IMR-90 (cell line): ENCODE results near the gene RABGEF1. TPM values are rescaled to one million over a fixed set of nuclear protein-coding genes. Genes with fewer than 3 reads are reported as not detected.

Experiments
- ATAC-seq: fragments of 200-7000 bp; cut with Tn5 transposase; 2 replicates; pipeline ENCODE4 v1.9.1; 2020; ENCODE audit warnings: low read depth, mild to moderate bottlenecking, moderate library complexity
- BruUV-seq: library from RNA; stranded (reverse); fragments of 400-500 nt; replicated peaks from 2 replicates; lab custom pipeline; 2021; lab: Mats Ljungman, UMichigan
- CTCF ChIA-PET: fragments of 300-600 bp; formaldehyde crosslinking; extraction: SDS; loops from one replicate; lab custom pipeline; 2021; ENCODE audit warnings: antibody characterized with exemption; lab: Yijun Ruan, JAX
- POLR2A ChIA-PET: fragments of 300-600 bp; sonication (Branson Sonifier 250); formaldehyde crosslinking; loops from one replicate; lab custom pipeline; 2022; ENCODE audit warnings: antibody characterized with exemption; ENCODE audit not compliant: unreplicated experiment; lab: Charles Lee
- DNase-seq: peaks from one replicate; pipeline ENCODE4 v3.0.0; 2013
- H2AFZ ChIP-seq: replicated peaks from 2 replicates; pipeline ENCODE3; 2013; ENCODE audit warnings: low read length, mild to moderate bottlenecking; ENCODE audit not compliant: poor library complexity
- H2AK5ac ChIP-seq: 2 replicates; pipeline ENCODE4 v1.6.1; 2013; ENCODE audit warnings: low read depth, low read length, inconsistent platforms
- H2AK9ac ChIP-seq: replicated peaks from 2 replicates; pipeline ENCODE3; 2013; ENCODE audit warnings: mild to moderate bottlenecking, low read depth, low read length, moderate library complexity; ENCODE audit not compliant: poor library complexity
- H2BK120ac ChIP-seq: 2 replicates; pipeline ENCODE4 v1.6.1; 2013; ENCODE audit warnings: low read depth, low read length, inconsistent platforms
- H2BK15ac ChIP-seq: 3 replicates; pipeline ENCODE4 v1.6.1; 2013; ENCODE audit warnings: low read depth, low read length, inconsistent platforms
- H2BK20ac ChIP-seq: 2 replicates; pipeline ENCODE4 v1.6.1; 2013; ENCODE audit warnings: low read depth, mild to moderate bottlenecking, inconsistent platforms, low read length, moderate library complexity
- H2BK5ac ChIP-seq: 2 replicates; pipeline ENCODE4 v1.6.1; 2013; ENCODE audit warnings: mild to moderate bottlenecking, low read depth, low read length, inconsistent platforms; ENCODE audit not compliant: poor library complexity, severe bottlenecking
- H3K14ac ChIP-seq: replicated peaks from 2 replicates; pipeline ENCODE4 v1.6.1; 2013; ENCODE audit warnings: low read depth, low read length, inconsistent platforms
- H3K18ac ChIP-seq: 2 replicates; pipeline ENCODE4 v1.6.1; 2013; ENCODE audit warnings: low read depth, low read length, control low read depth
- H3K23ac ChIP-seq: 2 replicates; pipeline ENCODE4 v1.6.1; 2013; ENCODE audit warnings: low read depth, low read length, inconsistent platforms
- H3K27ac ChIP-seq: 2 replicates; pipeline ENCODE4 v1.5.1; 2013; ENCODE audit warnings: mild to moderate bottlenecking, control low read depth, low read length; ENCODE audit not compliant: insufficient read depth
- H3K27me3 ChIP-seq: 2 replicates; pipeline ENCODE4 v1.6.1; 2013; ENCODE audit warnings: low read length; ENCODE audit not compliant: control insufficient read depth, insufficient read depth
- H3K36me3 ChIP-seq: 2 replicates; pipeline ENCODE4 v1.6.1; 2013; ENCODE audit warnings: low read length, mixed read lengths; ENCODE audit not compliant: control insufficient read depth, insufficient read depth
- H3K4ac ChIP-seq: 2 replicates; pipeline ENCODE4 v1.6.1; 2013; ENCODE audit warnings: low read depth, low read length, inconsistent platforms
- H3K4me1 ChIP-seq: 2 replicates; pipeline ENCODE4 v1.6.1; 2013; ENCODE audit warnings: low read length, mixed read lengths; ENCODE audit not compliant: control insufficient read depth, insufficient read depth
- H3K4me2 ChIP-seq: 2 replicates; pipeline ENCODE4 v1.6.1; 2013; ENCODE audit warnings: low read depth, mild to moderate bottlenecking, control low read depth, low read length, moderate library complexity
- H3K4me3 ChIP-seq: 2 replicates; pipeline ENCODE4 v1.5.1; 2013; ENCODE audit warnings: low read depth, mild to moderate bottlenecking, control low read depth, low read length, moderate library complexity; ENCODE audit not compliant: insufficient read depth
- H3K56ac ChIP-seq: 2 replicates; pipeline ENCODE4 v1.6.1; 2013; ENCODE audit warnings: low read length, inconsistent platforms; ENCODE audit not compliant: insufficient read depth; ENCODE audit errors: extremely low read depth
- H3K79me1 ChIP-seq, 2 experiments: 2 replicates each; pipeline ENCODE4 v1.6.1; 2013; ENCODE audit warnings: low read length in 2 of 2, inconsistent platforms in 1 of 2, low read depth in 1 of 2
- H3K9ac ChIP-seq: 2 replicates; pipeline ENCODE4 v1.6.1; 2013; ENCODE audit warnings: low read depth, low read length, control low read depth
- H3K9me1 ChIP-seq: 2 replicates; pipeline ENCODE4 v1.6.1; 2013; ENCODE audit warnings: low read length, inconsistent platforms; ENCODE audit not compliant: insufficient read depth
- H3K9me3 ChIP-seq: 2 replicates; pipeline ENCODE4 v1.6.1; 2013; ENCODE audit warnings: low read length; ENCODE audit not compliant: control insufficient read depth, insufficient read depth
- H4K20me1 ChIP-seq: 2 replicates; pipeline ENCODE4 v1.6.1; 2013; ENCODE audit warnings: low read length, inconsistent platforms; ENCODE audit not compliant: insufficient read depth
- H4K5ac ChIP-seq: 2 replicates; pipeline ENCODE4 v1.6.1; 2013; ENCODE audit warnings: mild to moderate bottlenecking, low read depth, low read length, control low read depth
- H4K8ac ChIP-seq, 2 experiments: 2 replicates each; pipeline ENCODE4 v1.6.1; 2013; ENCODE audit warnings: low read depth in 2 of 2, low read length in 2 of 2, control low read depth in 1 of 2, inconsistent platforms in 1 of 2
- H4K91ac ChIP-seq: 2 replicates; pipeline ENCODE4 v1.6.1; 2013; ENCODE audit warnings: low read depth, low read length, inconsistent platforms; ENCODE audit not compliant: insufficient read depth
- BHLHE40 ChIP-seq: fragments of 150-350 bp; IDR thresholded peaks from 2 replicates; pipeline ENCODE4 v1.6.1; 2016; ENCODE audit warnings: mild to moderate bottlenecking, low read depth, low read length
- CEBPB ChIP-seq: IDR thresholded peaks from 2 replicates; pipeline ENCODE4 v1.6.1; 2012; ENCODE audit warnings: low read depth, low read length, improper control_type of control experiment
- CHD1 ChIP-seq: IDR thresholded peaks from 2 replicates; pipeline ENCODE4 v1.6.1; 2012; ENCODE audit warnings: low read depth, low read length, improper control_type of control experiment
- CTCF ChIP-seq: conservative IDR thresholded peaks from 2 replicates; pipeline ENCODE4 v1.5.1; 2012; ENCODE audit warnings: mild to moderate bottlenecking, low read depth, low read length, improper control_type of control experiment
- ELK1 ChIP-seq: fragments of 150-350 bp; IDR thresholded peaks from 2 replicates; pipeline ENCODE4 v1.6.1; 2016; ENCODE audit warnings: low read depth, mild to moderate bottlenecking, low read length, moderate library complexity, borderline replicate concordance
- FOS ChIP-seq: fragments of 150-350 bp; IDR thresholded peaks from 2 replicates; pipeline ENCODE4 v1.6.1; 2016; ENCODE audit warnings: low read depth, low read length
- MAFK ChIP-seq: IDR thresholded peaks from 2 replicates; pipeline ENCODE4 v1.6.1; 2012; ENCODE audit warnings: low read depth, low read length, improper control_type of control experiment
- MAZ ChIP-seq: IDR thresholded peaks from 2 replicates; pipeline ENCODE4 v1.6.1; 2012; ENCODE audit warnings: low read depth, mild to moderate bottlenecking, low read length, improper control_type of control experiment, moderate library complexity, borderline replicate concordance
- MXI1 ChIP-seq: IDR thresholded peaks from 2 replicates; pipeline ENCODE4 v1.6.1; 2012; ENCODE audit warnings: low read depth, mild to moderate bottlenecking, low read length, moderate library complexity, borderline replicate concordance
- NFE2L2 ChIP-seq: fragments of 150-350 bp; IDR thresholded peaks from 2 replicates; pipeline ENCODE4 v1.6.1; 2016; ENCODE audit warnings: low read depth, mild to moderate bottlenecking, low read length
- POLR2A ChIP-seq: IDR thresholded peaks from 2 replicates; pipeline ENCODE4 v1.6.1; 2012; ENCODE audit warnings: mild to moderate bottlenecking, low read depth, low read length
- RAD21 ChIP-seq: IDR thresholded peaks from 2 replicates; pipeline ENCODE4 v1.6.1; 2012; ENCODE audit warnings: low read length, improper control_type of control experiment
- RCOR1 ChIP-seq: IDR thresholded peaks from 2 replicates; pipeline ENCODE4 v1.6.1; 2012; ENCODE audit warnings: mild to moderate bottlenecking, low read length, improper control_type of control experiment; ENCODE audit not compliant: insufficient replicate concordance
- RFX5 ChIP-seq: IDR thresholded peaks from 2 replicates; pipeline ENCODE4 v1.8.0; 2012; ENCODE audit warnings: low read depth, mild to moderate bottlenecking, low read length, moderate library complexity
- SMC3 ChIP-seq: fragments of 150-350 bp; IDR thresholded peaks from 2 replicates; pipeline ENCODE4 v1.6.1; 2016; ENCODE audit warnings: low read depth, mild to moderate bottlenecking, antibody characterized with exemption, low read length, moderate library complexity
- USF2 ChIP-seq: fragments of 150-350 bp; IDR thresholded peaks from 2 replicates; pipeline ENCODE4 v1.6.1; 2017; ENCODE audit warnings: mild to moderate bottlenecking, antibody characterized with exemption, low read length, low read depth
- WGBS, 2 experiments: methylation state at CpG; one replicate each; pipeline versions ENCODE4 v1.1.5 to v1.1.7; 2013; ENCODE audit warnings: missing lambda C conversion rate in 2 of 2; ENCODE audit not compliant: insufficient read length in 1 of 2; ENCODE audit errors: extremely low coverage in 2 of 2; 5-methylcytosine and 5-hydroxymethylcytosine counted together
- dilution Hi-C: fragments of 300-500 bp; cut with HindIII; formaldehyde crosslinking; loops from one replicate; pipeline ENCODE4 v1.14.3; 2018; ENCODE audit warnings: low sequenced_read_pairs; ENCODE audit not compliant: unreplicated experiment
- in situ Hi-C: fragments of 300-500 bp; cut with MboI; formaldehyde crosslinking; loops from 3 replicates; pipeline ENCODE4 v1.14.3; 2019; ENCODE audit warnings: low sequenced_read_pairs, inconsistent platforms, mixed read lengths
- intact Hi-C: fragments of 100-400 bp; cut with micrococcal nuclease; formaldehyde crosslinking; loops from 2 replicates; pipeline ENCODE4 v1.10.0; 2022
- polyA plus RNA-seq, 3 experiments: library from polyadenylated mRNA; depleted of rRNA; stranded (reverse); fragments of >200 nt; gene quantifications; 2 replicates each; pipeline ENCODE4 v1.2.3, GENCODE V29; 2012; ENCODE audit warnings: low replicate concordance in 1 of 3
- total RNA-seq: library from RNA; depleted of rRNA; stranded (reverse); fragments of >200 nt; gene quantifications from 2 replicates; pipeline ENCODE4 v1.2.3, GENCODE V29; 2012

The RABGEF1 gene
- total and polyA plus RNA-seq, 2 of the 4 experiments (the other 2 are of a cell fraction) = 34.9 to 56.6 TPM

- Histone ChIP-seq H3K9ac (no peak overlapping the region), H2AFZ (no peak overlapping the region), H3K23ac (no peak overlapping the region), H3K27me3 (no peaks in the 10 kb centered on the region), H3K9me3 (peaks cover 5% of the 10 kb centered on the region), H2BK20ac (no peak overlapping the region), H3K27ac (no peak overlapping the region), H2BK120ac (no peak overlapping the region), H3K9me1 (peaks cover 18% of the 10 kb centered on the region), H3K56ac (no peak overlapping the region), H4K8ac (no peak overlapping the region), H3K79me1 (peaks cover 6 to 17% of the 10 kb centered on the region in 2 experiments), H3K4me1 (no peaks in the 10 kb centered on the region), H3K36me3 (peaks cover 15% of the 10 kb centered on the region), H3K18ac (no peak overlapping the region), H4K20me1 (peaks cover 5% of the 10 kb centered on the region; the same call in 1 of the 2 replicates), H3K14ac (no peak overlapping the region), H2BK5ac (no peak overlapping the region), H3K4ac (no peak overlapping the region), H3K4me2 (no peak overlapping the region), H2AK9ac (no peak overlapping the region), H4K5ac (no peak overlapping the region), H2AK5ac (no peak overlapping the region), H4K91ac (no peak overlapping the region), H3K4me3 (no peak overlapping the region), H2BK15ac (no peak overlapping the region)
- no TSS peak for BruUV-seq
- TF ChIP-seq ELK1 (no peak), RAD21 (no peak), NFE2L2 (no peak), SMC3 (no peak), BHLHE40 (no peak), CHD1 (no peak), RFX5 (no peak), FOS (no peak), MXI1 (no peak), MAFK (no peak), MAZ (no peak), USF2 (no peak), CTCF (no peak), CEBPB (no peak), POLR2A (no peak), RCOR1 (no peak)
- ATAC-seq = no peak
- WGBS, 2 experiments = 97 to 100% methylated on average over 4 to 5 of the region's 6 CpGs
- ChIA-PET CTCF (no interaction called here), POLR2A (no interaction called here)
- DNase-seq = no peak
- in situ Hi-C loops (no loop called here), dilution Hi-C loops (no loop called here), intact Hi-C loops (no loop called here)
Observed at GRCh38 chr7:66728571-66728970, 12.0 kb upstream of the RABGEF1 start.
